DOHH2 (cell line): Measurements from ENCODE around the gene RAMP1.
"Not testable (repeated sequence)": the region's sequence is repeated elsewhere in the genome, so short reads cannot be mapped to it uniquely, and the experiment has no call there.

Experiments used
- H3F3A ChIP-seq: fragments of 200-600 bp; sonication (generic), shearing (Covaris generic); 2 replicates; pipeline ENCODE4 v1.6.0; 2016; ENCODE audit warnings: antibody characterized with exemption, mild to moderate bottlenecking; ENCODE audit not compliant: control insufficient read depth, insufficient read depth
- H3K27ac ChIP-seq: fragments of 200-600 bp; sonication (generic); 2 replicates; pipeline ENCODE4 v1.5.1; 2014; ENCODE audit warnings: low read depth, mild to moderate bottlenecking, low read length, moderate library complexity
- H3K27me3 ChIP-seq: fragments of 200-600 bp; sonication (generic); 2 replicates; pipeline ENCODE4 v1.6.1; 2014; ENCODE audit warnings: mild to moderate bottlenecking, low read length, mixed read lengths; ENCODE audit not compliant: control insufficient read depth
- H3K36me3 ChIP-seq: fragments of 200-600 bp; sonication (generic); 2 replicates; pipeline ENCODE4 v1.6.1; 2014; ENCODE audit warnings: mild to moderate bottlenecking, low read length, moderate library complexity, mixed read lengths; ENCODE audit not compliant: control insufficient read depth
- H3K4me1 ChIP-seq: fragments of 200-600 bp; sonication (generic); 2 replicates; pipeline ENCODE4 v1.6.1; 2014; ENCODE audit warnings: mild to moderate bottlenecking, low read length, mixed read lengths; ENCODE audit not compliant: control insufficient read depth
- H3K4me2 ChIP-seq: fragments of 200-600 bp; sonication (generic); 2 replicates; pipeline ENCODE4 v1.6.0; 2014; ENCODE audit warnings: mild to moderate bottlenecking, low read length, moderate library complexity
- H3K4me3 ChIP-seq: fragments of 200-600 bp; sonication (generic); 2 replicates; pipeline ENCODE4 v1.5.1; 2014; ENCODE audit warnings: mild to moderate bottlenecking, low read length, mixed read lengths
- H3K79me2 ChIP-seq: fragments of 200-600 bp; sonication (generic); 2 replicates; pipeline ENCODE4 v1.6.1; 2014; ENCODE audit warnings: mild to moderate bottlenecking, low read length, mixed read lengths; ENCODE audit not compliant: control insufficient read depth
- H3K9me2 ChIP-seq: fragments of 200-600 bp; sonication (generic); replicated peaks from 2 replicates; pipeline ENCODE4 v1.6.1; 2014; ENCODE audit warnings: mild to moderate bottlenecking, low read length, mixed read lengths; ENCODE audit not compliant: control insufficient read depth
- H3K9me3 ChIP-seq: fragments of 200-600 bp; sonication (generic); 2 replicates; pipeline ENCODE4 v1.6.1; 2014; ENCODE audit warnings: antibody characterized with exemption, low read length, mixed read lengths; ENCODE audit not compliant: control insufficient read depth, insufficient read depth
- H4K20me1 ChIP-seq: fragments of 200-600 bp; sonication (generic); 2 replicates; pipeline ENCODE4 v1.6.0; 2014; ENCODE audit warnings: low read depth, mild to moderate bottlenecking, antibody characterized with exemption, low read length, moderate library complexity; ENCODE audit not compliant: control insufficient read depth, insufficient read depth
- CTCF ChIP-seq: fragments of 200-600 bp; sonication (generic); IDR thresholded peaks from one replicate; pipeline ENCODE4 v1.5.1; 2014; ENCODE audit warnings: antibody characterized with exemption, mild to moderate bottlenecking, low read depth, low read length; ENCODE audit not compliant: poor library complexity, severe bottlenecking
- EZH2phosphoT487 ChIP-seq: fragments of 200-600 bp; sonication (generic); IDR thresholded peaks from 2 replicates; pipeline ENCODE4 v1.6.1; 2017; ENCODE audit warnings: borderline replicate concordance, mild to moderate bottlenecking, antibody characterized with exemption, low read length, moderate library complexity, mixed read lengths

The RAMP1 gene

GRCh38 chr2:237944302-237944701 lies 84.9 kb downstream of the RAMP1 start:
- Histone ChIP-seq H3K27me3 (no peaks in the 10 kb centered on the region), H3K36me3 (no peaks in the 10 kb centered on the region), H4K20me1 (no peaks in the 10 kb centered on the region), H3K79me2 (no peaks in the 10 kb centered on the region), H3K4me1 (0 out of 2 replicates have a peak, but pooled peaks cover 3% of the 10 kb centered on the region), H3K9me2 (no peaks in the 10 kb centered on the region), H3K4me3 (no peak overlapping the region), H3K9me3 (peaks cover 16% of the 10 kb centered on the region), H3F3A (no peaks in the 10 kb centered on the region), H3K4me2 (no peak overlapping the region), H3K27ac (no peak overlapping the region)
- TF ChIP-seq CTCF = no peak
- no peak for TF ChIP-seq EZH2phosphoT487

DNA sequence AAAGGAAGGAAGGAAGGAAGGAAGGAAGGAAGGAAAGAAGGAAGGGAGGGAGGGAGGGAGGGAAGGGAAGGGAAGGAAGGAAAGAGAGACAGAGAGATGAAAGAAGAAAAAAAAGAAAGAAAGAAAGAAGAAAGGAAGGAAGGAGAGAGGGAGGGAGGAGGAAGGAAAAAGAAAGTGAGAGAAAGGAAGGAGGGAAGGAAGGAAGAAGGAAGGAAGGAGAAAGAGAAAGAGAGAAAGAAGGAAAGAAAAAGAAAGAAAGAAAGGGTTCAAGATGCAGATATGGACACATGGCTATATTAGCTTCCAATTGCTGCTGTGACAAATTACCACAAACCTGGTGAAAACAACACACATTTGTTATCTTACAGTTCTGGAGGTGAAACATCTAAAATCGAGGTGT lies 87.0 kb downstream of the RAMP1 start:
- peaks cover 16% of the 10 kb centered on the region for H3K9me3 ChIP-seq
- no peaks in the 10 kb centered on the region for H3K27me3 ChIP-seq
- H3K4me2 ChIP-seq = no peak overlapping the region
- no peaks in the 10 kb centered on the region for H4K20me1 ChIP-seq
- H3K36me3 ChIP-seq = no peaks in the 10 kb centered on the region
- H3K79me2 ChIP-seq = no peaks in the 10 kb centered on the region
- H3K9me2 ChIP-seq = no peaks in the 10 kb centered on the region
- H3K27ac ChIP-seq = no peak overlapping the region
- no peaks in the 10 kb centered on the region for H3F3A ChIP-seq
- TF ChIP-seq EZH2phosphoT487 (no peak), CTCF (no peak)
- H3K4me3 ChIP-seq = no peak overlapping the region
- H3K4me1 ChIP-seq = 0 out of 2 replicates have a peak, but pooled peaks cover 3% of the 10 kb centered on the region

DNA sequence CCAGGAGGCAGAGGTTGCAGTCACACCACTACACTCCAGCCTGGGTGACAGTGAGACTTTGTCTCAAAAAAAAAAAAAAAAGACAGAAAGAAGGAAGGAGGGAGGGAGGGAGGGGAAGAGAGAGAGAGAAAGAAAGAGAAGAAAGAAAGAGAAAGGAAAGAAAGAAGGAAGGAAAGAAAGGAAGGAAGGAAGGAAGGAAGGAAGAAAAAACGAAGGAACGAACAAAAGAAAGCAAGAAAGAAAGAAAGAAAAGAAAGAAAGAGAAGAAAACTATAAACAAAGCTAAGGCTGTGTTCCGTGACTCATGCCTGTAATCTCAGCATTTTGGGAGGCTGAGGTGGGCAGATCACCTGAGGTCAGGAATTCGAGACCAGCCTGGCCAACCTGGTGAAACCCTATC lies 91.9 kb downstream of the RAMP1 start:
- H3K9me2 ChIP-seq, H3K79me2 ChIP-seq, H3F3A ChIP-seq, H3K27me3 ChIP-seq, H3K27ac ChIP-seq, H3K4me3 ChIP-seq, H3K36me3 ChIP-seq, H3K4me1 ChIP-seq, H4K20me1 ChIP-seq, H3K9me3 ChIP-seq, H3K4me2 ChIP-seq: not testable (repeated sequence)

DNA sequence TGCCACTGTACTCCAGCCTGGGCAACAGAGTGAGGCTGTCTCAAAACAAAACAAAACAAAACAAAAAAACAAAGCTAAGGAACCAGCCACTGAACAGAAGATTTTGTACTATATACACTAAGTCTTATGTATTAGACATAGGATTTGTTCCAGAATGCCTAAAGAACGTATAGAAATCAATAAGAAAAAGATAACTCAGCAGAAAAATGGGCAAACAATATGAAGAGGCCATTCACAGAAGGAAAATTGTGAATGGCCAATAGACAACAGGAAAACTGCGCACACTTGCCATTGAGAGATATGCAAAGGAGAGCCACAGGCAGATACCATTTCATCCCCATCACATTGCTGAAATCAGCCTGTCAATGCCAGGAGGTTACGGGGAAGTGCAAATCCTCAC lies 92.5 kb downstream of the RAMP1 start:
- H3K9me3 ChIP-seq = no peaks in the 10 kb centered on the region
- no peaks in the 10 kb centered on the region for H3K36me3 ChIP-seq
- no peaks in the 10 kb centered on the region for H3K79me2 ChIP-seq
- no peaks in the 10 kb centered on the region for H3K9me2 ChIP-seq
- no peaks in the 10 kb centered on the region for H3K4me1 ChIP-seq
- H3K27ac ChIP-seq = no peak overlapping the region
- H4K20me1 ChIP-seq = no peaks in the 10 kb centered on the region
- H3F3A ChIP-seq = no peaks in the 10 kb centered on the region
- TF ChIP-seq CTCF = no peak
- no peak for TF ChIP-seq EZH2phosphoT487
- no peak overlapping the region for H3K4me2 ChIP-seq
- H3K27me3 ChIP-seq = no peaks in the 10 kb centered on the region
- no peak overlapping the region for H3K4me3 ChIP-seq
